Neural progenitor cell (in vitro differentiated cells): ENCODE results near the gene GKN2.

Experiments
- CTCF ChIP-seq: fragments of 200-600 bp; sonication (generic); IDR thresholded peaks from 2 replicates; pipeline ENCODE4 v1.5.1; 2017; ENCODE audit warnings: antibody characterized with exemption, mild to moderate bottlenecking
- EZH2 ChIP-seq: fragments of 200-600 bp; sonication (generic); IDR thresholded peaks from 2 replicates; pipeline ENCODE4 v1.6.1; 2017; ENCODE audit warnings: antibody characterized with exemption, mild to moderate bottlenecking, moderate library complexity
- EZH2phosphoT487 ChIP-seq: fragments of 200-600 bp; sonication (generic); IDR thresholded peaks from 2 replicates; pipeline ENCODE4 v1.6.1; 2017; ENCODE audit warnings: antibody characterized with exemption

- TF ChIP-seq EZH2 (no peak), CTCF (no peak), EZH2phosphoT487 (no peak)
These were observed 46.0 kb downstream of the GKN2 start for GRCh38 chr2:68906716-68907115.
